8988T (cell line): ENCODE results near the gene FARS2.

Experiments
- DNase-seq: peaks from one replicate; pipeline ENCODE4 v3.0.0; 2011

Gene FARS2

DNA sequence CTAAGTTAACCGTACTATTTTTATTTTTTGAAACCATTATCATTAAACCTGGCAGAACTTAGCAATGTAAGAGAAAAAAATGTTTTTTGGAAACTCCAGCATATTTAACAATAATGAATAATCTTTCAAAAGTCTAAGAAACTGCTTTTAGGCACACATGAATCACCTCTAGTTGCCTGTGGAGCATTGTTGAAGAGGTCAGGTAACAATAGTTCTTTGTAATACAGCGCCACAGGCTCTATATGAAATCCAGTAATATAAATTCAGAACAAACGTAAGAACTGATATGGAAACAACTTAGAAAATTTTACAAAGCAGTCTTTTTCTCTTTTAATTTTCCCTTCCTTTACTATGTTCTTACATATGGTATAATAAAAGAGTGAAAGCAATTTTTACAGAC is 10.9 kb upstream of the FARS2 start:
- no peak for DNase-seq

DNA sequence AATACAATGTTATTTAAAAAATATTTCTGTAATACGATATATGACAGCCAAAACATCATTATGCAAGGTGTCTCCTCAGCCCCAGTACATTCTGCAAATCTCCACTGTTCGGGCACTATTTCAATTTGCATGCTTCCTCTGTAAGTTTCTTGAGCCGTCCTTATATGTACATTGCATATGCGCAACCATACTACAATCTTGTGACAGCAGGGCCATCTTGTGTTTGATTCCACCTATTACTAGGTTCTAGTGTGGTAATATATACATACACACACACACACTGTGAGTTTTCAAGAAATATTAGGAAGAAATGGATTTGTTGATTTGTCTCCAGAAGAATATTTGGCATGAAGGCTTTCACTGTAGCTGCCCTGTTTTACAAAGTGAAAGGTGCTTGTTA is 10.4 kb upstream of the FARS2 start:
- DNase-seq, result no peak

DNA sequence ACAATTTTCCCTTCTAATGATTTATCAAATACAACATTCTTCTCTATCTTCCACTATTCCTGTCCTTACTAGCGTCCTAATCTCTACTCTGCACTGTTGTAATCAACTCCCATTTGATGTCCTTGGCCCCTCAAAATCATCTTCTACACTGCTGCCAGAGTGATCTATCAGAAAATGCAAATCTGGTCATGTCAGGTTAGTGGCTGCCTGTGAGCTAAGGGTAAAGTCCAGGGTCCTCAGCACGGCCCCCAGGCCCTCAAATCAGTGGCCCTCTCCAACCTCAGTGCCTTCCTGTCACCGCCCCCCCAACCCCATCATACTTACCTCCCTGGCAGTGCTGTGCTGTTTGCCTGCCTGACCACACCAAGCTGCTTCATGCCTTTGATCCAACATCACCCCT is 4.4 kb upstream of the FARS2 start:
- DNase-seq, result no peak

DNA sequence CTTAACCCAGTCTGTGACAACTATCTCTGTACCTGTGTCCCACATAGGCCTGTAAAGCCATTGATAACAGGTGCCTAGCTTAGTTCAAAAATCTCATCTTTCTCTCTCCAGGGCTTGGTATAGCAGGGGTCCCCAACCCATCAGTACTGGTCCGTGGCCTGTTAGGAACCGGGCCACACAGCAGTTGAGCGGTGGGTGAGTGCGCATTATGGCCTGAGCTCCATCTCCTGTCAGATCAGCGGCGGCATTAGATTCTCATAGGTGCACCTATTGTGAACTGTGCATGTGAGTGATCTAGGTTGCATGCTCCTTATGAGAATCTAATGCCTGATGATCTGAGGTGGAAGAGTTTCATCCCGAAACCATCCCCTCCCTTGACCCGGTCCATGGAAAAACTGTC is 3.9 kb upstream of the FARS2 start:
- DNase-seq, result no peak

DNA sequence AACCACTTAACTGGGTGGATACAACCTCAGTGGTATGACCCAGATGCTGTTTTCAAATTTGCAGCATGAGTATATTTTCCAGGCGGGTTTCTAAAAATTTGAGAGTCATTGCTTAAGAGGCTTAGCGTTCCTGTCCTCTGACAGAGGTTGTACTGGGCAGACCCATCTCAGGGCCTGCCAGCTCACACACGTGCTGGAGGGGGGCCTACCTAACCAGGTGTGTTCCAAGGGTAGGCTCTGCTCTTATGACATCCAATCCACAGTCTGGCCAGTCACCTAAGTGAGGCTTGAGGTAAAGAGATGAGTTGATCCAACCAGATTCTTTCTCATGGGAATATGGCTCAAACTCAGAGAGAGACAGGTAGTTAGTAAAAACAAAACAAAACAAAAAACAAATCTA is 1.9 kb upstream of the FARS2 start:
- DNase-seq, result no peak

DNA sequence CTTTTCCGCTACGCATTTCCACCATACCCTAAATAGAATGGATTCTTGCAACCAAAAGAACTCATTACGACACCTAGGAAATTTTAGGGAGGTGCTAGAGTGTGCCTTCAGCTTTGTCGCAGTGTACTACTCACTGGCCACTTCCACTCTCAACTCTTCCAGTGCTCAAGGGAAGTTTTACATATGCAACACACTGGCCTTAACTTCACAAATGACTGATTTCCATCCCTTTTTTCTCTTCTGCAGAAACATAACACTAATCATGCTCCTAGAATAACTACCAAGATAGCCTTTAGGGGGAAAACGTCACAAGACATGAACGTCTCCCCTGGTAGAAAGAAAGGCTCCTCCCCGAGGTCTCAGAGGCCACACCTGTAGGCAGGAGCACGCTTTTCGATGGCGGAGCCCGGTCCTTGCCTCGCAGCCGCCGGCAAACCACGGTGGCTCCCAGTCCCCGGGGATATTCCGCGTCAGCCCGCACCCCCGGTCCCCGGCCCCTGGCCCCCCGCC is 1.1 kb upstream of the FARS2 start:
- peak; percentile 45 for DNase-seq

DNA sequence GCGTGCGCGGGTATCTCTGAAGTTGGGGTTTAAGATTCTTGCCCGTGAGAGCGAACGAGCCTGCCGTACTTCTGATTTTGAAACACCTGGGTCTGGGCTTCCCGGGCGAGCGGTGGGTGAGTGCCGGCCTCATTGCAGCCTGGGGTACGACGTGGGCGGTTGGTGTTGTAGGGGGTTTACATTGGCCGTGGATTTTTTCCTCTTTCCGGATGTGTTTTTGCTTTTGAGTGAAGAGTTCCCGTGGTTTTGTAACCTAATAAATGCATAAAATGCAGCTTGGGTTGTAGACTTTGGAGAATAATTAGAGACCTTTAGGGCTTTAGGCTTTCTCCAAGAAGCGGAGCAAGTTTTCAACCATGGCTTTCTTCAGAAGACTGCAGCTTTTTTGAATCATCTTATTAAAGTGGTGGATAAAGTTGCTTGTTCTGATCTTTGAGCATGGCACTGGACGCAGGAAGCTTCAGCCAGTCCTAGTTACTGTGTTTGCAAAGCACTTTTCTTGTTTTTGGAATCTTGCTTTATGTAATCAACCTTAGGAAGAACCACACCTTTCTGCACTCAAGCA is 314 bp downstream of the FARS2 start:
- DNase-seq, result no peak

DNA sequence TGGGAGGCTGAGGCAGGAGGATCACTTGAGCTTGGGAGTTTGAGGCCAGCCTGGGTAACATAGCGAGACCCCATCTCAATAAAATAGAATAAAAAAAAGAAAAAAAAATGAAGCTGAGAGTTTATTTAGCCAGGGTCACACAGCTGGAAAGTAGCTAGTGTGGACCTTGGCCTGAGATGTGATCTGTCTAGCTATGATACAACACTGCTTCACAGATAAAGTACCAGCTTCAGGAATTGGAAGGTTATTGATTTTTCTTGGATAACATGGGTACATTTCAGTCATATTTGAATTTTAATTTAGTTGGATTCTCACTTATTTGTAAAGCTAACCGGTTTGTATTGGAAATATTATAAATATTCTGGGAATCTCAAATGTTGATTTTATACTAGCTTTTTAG is 5.1 kb downstream of the FARS2 start:
- DNase-seq, result no peak

DNA sequence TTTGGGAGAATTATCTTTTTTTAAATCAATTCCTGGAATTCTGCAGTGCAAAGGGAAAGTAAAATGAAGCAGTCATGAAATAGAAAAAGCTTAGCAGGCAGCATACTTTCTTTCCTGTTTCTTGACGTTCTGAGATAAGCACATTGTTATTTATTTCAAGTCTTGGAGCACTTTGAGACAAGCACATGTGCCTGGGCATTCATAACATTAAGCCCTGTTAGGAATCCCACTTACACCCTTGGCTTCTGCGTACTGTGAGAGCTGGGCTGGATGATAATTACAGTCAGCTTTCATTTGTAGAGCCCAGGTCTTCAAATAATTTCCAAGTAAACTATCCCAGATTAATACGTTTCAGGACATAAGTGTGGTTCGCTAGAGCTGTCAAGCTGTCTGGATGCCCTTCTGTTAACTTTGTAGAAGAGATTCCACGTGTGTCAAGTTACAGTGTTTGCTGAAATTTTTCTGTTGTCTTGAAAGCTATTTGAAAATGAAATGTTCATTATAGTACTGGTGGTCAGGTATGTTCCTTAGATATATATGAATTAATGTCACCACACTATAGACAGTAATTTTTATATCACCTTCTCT is 8.9 kb downstream of the FARS2 start:
- DNase-seq, result no peak

DNA sequence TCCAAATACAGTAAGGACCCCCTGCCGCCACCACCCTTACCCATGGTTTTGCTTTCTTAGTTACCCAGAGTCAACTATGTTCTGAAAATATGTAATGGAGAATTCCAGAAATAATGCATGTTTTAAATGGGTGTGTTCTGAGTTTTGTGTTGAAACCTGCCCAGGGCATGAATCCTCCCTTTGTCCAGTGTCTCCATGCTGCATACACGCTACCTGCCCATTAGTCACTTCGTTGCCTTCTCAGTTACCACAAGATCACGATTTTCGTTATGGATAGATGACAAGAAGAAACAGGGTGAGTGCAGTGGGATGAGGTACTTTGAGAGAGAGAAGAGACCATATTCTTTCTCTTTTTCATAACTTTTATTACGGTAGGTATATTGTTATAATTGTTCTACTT is 10.6 kb downstream of the FARS2 start:
- no peak for DNase-seq

DNA sequence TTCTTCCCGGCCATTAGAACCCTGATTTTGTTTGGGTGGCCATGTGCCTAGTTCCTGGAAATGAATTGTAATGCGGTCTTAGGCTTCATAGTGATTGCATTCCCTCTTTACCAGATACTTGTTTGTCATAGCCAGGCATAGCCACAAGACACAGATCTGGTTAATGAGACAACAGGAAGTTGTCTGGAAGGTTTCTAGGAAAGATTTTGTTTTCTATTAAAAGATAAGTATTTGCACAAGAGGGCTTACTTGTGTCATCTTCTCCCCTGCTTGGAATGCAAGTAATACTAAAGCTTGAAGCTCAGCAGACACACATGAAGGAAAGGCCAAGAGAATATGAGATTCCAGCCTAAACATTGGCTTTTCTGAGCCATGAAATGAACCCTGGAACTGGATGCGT is 12.9 kb downstream of the FARS2 start:
- no peak for DNase-seq

DNA sequence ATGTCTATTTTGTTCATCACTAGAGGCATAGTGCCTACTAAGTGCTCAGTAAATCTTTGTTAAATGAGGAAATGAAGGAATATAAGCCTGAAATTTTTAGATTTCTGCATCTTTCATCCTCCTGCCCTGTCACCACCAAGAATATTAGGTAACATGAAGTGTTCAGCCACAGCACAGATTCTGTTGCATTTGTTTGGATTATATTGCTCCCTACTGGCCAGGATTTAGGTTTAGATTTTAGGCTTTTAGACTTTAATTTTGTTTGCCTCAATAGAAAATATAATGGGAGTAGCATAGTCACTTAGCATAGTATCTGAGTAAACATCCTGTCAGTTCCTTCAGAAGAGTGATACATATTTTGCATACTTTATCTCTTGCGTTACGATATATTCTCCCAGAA is 14.2 kb downstream of the FARS2 start:
- DNase-seq, result no peak

DNA sequence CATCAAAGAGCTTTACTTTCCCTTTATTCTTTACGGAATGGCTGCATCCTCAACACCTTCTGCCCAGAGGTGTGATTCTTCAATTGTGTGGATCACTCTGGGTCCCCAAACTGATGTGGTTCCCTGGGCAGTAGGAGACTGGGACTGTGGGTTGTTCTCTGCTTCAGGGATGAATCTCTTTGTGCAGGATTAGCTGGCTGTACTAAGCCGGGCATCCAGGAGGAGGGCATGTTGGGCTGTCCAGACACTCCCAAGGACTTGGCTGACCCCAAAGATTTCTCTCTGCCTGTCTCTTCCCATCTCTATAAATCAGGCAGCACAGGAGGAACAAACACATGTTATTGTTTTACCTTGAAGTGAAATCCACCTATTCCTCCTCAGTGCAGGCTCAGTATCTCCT is 15.3 kb downstream of the FARS2 start:
- DNase-seq, result no peak

DNA sequence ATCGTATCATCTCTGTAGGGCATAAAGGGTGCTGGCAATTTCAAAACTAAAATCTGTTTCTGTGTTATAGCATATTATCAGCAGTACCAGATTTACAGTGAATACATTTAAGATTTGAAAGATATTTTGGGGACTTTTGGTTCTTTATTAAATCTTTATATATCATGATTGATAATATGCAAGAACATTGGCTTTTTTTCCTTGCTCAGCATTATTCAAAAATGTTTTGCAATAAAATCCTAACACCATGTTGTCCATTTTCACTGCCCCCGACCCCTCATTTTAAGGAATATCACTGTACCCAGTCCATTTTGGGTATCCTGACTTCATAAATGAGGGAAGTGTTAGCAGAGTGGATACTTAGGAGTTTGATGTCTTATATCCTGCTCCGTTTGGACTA is 16.3 kb downstream of the FARS2 start:
- no peak for DNase-seq

DNA sequence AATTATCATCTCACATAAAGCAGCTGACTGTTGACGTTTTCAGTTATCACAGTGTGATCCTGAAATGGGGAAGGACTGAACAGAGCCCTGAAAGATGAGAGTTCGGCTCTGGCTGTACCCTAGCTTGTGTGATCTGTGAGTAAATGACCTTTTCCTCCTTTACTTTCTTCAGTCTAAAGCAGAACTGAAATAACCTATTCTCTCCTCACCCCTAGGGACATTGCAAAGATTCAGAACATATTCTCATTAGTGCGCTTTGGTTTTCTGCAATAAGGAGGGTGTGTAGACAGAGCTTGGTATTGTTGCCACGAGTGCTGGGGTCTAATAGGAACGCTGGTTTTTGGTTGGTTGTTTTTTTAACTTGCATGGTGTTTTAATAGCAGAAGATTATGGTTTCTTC is 16.7 kb downstream of the FARS2 start:
- no peak for DNase-seq

DNA sequence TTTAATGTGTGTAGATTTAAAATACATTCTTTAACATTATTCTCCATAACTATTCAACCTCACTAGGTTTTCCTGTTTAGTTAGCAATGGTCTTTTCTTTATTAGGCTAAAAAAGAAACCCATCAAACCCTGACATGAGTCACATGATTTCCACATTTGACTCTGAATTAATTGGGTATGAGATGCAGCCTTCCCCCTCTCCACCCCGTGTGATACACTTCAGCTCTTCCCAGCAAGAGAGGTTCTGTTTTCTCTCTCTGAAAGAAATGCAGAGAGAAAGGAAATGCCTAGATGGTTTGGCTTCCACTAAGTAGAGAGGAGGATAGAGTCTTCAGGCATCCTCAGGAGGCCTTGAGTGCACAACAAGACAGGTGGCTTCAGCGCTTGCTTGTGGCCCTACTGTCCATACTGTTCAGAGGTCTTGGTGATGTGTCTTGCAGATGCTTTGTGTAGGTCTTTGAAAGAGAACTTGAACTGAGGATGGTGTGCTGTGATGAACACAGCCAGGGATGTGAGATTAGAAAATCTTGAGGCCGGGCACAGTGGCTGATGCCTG is 17.3 kb downstream of the FARS2 start:
- no peak for DNase-seq

DNA sequence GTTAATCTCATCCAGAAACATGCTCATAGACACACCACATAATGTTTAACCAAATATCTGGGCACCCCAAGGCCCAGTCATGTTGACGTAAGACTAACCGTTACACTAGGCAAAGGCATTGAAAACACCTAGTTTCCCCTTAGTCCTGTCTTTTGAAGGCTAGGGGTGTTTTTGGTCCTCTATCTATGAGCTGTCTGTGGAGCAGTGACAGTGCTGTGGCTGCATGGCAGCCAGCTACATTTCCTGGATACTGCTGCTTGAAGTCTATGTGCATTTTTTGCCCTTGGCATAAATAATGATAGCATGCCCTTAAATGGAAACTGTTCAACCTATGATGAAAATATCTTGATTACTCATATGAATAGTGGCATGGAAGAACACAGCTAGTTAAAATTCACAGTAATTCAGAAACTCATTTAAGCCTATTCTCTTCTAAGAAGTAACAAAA is 18.6 kb downstream of the FARS2 start:
- no peak for DNase-seq

DNA sequence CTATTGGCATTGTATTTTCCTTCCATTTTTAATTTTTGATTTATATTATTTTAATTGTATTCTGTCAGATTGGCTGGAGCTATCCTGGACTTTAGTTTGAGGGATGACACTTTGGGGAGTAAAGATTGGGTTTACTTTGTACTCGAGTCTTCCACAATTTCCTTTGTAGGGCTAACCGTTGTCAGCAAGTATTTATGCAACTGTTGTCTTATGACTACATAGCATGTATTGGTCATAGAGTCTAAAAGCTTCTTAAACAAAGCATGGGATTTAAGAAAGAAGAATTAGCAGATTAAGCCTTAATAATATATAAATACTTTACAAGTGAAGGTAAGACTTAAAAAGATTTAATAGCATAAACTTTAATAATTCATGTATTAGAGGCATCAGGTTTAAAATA is 19.6 kb downstream of the FARS2 start:
- DNase-seq, result no peak

DNA sequence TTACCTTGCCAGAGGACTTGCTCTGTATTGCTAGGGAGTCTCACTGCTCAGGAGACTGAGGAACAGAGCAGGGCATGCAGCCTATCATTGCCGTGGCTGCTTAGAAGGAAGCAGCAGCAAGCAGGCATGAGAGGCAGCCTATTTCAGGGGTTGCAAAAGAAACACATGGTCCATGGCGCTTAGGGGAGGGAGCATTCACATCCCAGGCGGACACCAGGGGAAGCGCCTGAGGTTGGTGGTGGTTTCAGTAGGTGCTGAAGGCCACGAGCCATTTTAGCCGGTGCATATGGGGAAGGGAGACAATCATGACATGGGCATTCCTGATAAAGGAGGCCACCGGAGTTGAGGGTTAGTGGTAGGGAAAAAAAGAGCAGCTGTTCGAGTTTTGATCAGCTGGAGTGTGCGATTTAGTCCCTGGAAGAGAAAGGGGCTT is 20.9 kb downstream of the FARS2 start:
- no peak for DNase-seq

DNA sequence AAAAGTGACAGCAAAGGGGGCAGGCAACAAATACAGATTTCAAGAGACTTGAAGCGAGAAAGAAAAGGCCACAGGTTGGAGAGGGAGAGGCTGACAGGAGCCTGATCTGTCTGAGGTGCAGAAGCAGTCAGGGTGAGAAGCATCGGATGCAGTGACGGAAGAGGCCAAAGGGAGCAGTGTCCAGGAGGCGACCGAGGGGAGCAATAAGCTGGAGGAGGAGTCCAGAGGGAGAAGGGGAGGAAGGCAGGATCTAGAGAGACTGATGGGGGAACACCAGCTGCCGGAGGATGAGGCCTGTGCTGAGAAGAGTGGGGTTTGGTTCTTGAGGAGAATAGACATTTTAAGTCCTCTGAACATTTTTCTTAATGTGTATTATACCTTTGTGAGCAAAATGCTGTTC is 23.8 kb downstream of the FARS2 start:
- no peak for DNase-seq

DNA sequence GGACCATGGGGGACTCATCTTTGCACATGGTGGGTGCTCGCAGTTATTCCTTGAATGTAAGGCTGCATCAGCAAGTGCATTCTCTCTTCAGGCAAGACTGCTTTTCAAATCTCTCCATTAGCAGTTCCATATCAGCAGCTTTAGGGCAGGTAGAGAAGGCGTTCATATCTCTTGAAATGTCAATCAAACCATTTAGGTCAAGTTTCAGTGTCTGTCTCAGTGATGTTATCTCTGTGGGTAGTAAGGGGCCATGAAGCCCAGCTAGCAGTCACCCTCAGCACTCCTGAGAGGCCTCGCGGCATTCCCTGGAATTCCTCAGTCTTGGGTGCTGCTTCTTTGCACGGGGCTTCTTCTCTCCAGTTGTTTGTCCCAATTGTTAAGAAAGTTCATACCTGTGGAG is 24.2 kb downstream of the FARS2 start:
- DNase-seq, result no peak

DNA sequence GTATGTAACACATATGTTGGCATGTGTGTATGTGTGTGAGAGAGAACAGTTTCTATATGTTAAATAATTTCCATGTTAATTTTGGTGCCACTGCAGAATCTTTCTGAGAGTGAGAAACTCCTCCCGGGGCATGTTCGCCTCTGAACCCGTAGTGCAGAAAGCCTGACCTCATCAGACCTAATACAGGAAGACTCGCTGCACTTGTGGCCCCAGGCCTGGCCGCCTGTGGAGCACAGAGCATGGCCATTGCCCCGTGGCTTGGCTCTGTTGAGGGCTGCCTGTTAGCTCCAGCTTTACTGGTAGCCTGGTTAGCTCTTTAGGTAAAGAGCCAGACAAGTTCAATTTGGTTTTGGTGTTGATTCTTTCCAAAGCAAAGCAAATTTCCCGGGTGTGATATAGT is 25.5 kb downstream of the FARS2 start:
- DNase-seq, result no peak

DNA sequence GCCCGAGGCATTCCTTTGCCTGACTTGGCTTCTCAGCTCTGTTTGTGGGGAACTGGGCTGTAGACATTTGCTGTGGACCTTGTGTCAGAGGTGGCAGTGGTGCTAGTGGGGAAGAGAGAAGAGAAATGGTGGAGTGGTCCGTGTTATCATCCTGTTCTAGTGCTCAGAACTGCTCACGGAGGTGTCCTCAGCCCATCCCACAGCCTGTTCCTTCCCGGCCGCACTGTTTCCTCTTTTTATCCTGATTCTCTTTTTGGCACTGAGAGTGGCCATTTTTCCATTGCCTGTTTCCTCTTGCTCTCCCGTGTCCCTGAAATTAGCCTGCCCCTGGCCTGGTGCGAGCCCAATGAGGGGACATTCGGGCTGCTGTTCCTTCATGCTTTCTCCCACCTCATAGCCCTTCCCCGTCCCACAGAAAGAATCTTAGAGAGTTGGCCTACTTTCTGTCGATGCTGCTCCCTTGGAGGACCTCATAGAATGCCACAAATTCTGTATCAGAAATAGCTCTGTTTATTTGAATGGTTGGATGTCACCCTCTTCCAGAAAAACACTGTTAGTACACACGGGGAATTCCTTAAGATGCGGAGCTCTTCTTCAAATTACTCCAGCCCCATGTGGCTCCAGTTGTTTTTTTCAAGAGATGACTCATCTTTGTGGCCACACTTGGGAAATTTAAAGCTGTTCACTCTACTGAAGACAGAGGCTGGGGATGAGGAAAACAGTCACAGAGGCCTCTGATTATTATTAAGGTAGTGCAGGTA is 26.1 kb downstream of the FARS2 start:
- DNase-seq, result no peak

DNA sequence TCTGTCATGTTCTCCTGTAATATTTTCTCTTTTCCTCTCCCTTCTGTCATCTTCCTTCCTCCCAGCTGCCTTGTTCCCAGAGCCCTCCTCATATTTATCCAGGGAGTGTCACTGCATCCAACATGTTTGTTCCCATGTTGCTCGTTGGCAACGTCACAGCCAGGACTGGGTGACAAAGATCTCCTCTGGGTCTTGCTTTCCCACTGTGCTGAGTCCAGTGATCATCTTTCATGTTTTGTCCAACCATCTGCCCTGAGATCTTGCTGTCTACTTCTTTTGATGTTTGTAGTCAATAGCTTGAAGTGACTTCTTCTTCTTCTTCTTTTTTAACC is 26.6 kb downstream of the FARS2 start:
- no peak for DNase-seq
